H54 (cell line): Measurements from ENCODE around the gene ASB10.

Source experiments
- DNase-seq: peaks from one replicate; pipeline ENCODE4 v3.0.0; 2011; ENCODE audit warnings: low spot score, mixed read lengths; ENCODE audit not compliant: insufficient read length
- FAIRE-seq: peaks from 3 replicates; lab custom pipeline; 2011; peaks lifted over from hg19 to GRCh38; lab: Jason Lieb, UNC
- POLR2A ChIP-seq: IDR thresholded peaks from 2 replicates; pipeline ENCODE4 v1.6.1; 2011; ENCODE audit warnings: low read depth, mild to moderate bottlenecking, low read length

ASB10 gene

DNA sequence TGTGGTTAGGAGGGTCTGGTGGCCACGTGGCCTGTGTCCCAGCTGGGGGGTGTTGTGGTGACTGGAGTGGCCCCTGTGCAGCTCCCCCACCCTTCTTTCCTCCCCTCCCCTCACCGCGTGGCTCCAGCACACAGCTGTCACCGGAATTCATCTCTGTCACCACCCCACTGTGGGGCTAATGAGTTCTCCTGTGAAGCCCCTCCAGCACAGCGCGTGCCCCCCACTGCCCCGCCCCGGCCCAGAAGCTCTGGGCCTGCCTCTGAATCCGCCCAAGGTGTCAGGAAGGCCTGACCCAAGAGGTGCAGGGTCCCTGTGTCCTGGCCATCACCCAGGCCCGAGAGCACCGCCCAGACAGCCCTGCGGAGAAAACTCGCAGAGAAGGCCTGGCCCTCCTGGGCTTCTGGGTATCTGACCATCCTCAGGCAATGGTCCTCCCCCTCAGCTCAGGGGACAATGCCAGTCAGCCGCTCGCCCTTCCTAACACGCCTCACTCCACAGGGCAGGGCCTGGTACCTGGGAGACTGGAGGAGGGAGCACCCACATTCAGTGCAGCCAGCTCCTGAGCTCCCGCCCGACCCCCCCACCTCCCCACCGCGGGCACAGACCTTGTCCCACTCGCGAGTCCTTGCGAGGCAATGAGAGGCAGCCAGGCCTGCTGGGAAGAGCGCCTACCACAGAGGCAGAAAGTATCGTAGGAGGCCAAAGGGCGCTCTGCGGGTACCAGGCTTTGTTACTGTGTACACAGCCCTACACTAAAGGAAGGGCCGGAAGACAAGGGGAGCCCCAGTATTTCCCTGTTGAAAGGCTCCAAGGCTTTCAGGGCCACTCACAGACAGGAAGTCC, 57.7 kb downstream of the ASB10 start:
- FAIRE-seq: no peak
- TF ChIP-seq POLR2A: no peak
- DNase-seq: no peak

DNA sequence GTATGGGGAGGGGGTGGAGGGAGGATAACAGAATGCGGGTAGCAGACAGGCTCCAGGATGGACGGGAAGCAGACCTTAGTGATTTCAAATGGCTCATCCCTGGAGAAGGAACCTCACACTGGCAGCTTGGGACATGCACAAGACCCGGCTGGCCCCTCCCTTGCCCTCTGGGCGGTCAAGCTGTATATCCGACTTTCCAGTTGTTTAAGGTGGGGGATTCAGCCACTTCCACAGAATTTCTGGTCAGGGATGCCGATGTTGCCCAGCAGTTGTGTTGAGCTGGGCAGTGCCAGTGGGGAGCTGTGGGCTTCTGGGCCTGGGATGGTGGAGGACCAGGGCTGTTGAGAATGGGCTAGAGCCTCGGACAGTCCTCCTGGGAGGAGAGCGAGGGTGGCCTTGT, 58.3 kb downstream of the ASB10 start:
- DNase-seq (no peak), FAIRE-seq (no peak)

GRCh38 chr7:151128144-151128543, 58.9 kb downstream of the ASB10 start:
- no peak for FAIRE-seq
- no peak for TF ChIP-seq POLR2A
- no peak for DNase-seq

More for the DNA sequence above, 58.3 kb downstream of the ASB10 start:
- TF ChIP-seq POLR2A: no peak

- FAIRE-seq (no peak), DNase-seq (no peak)
- no peak for TF ChIP-seq POLR2A
Measured at GRCh38 chr7:151126491-151127137, 60.4 kb downstream of the ASB10 start.

DNA sequence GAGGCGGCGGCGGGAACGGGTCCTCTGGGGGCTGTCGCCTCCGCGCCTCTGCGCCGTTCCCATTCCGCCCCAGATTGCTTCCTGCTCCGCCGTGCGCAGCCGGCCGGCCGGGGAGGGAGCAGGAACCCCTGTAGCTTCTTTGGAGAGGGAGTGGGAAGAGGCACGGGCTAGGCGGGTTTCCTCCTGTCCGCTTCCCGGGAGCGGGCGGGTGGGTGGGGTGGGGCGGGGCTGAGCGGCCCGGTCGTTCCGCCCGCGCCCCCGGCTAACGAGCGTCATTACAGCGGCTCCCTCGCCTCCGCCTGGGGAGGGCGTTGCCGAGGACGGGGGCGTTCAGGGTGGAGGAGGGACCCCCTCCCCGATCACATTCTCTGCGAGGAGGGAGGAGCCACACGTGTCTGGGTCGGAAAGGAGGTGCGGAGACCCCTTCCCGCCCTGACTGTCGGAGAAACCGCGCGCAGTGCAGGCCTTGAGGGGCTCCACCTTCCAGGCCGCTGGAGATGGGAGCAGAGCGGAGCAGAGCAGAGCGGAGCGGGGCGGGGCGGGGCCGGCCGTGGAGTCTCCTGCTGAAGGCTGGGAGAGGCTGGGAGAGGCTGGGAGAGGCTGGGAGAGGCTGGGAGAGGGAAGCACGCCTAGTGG, 61.1 kb downstream of the ASB10 start:
- FAIRE-seq (no peak), DNase-seq (no peak)
- TF ChIP-seq POLR2A: no peak
